ENCODE results near the gene CATSPERD.

CATSPERD gene

DNA sequence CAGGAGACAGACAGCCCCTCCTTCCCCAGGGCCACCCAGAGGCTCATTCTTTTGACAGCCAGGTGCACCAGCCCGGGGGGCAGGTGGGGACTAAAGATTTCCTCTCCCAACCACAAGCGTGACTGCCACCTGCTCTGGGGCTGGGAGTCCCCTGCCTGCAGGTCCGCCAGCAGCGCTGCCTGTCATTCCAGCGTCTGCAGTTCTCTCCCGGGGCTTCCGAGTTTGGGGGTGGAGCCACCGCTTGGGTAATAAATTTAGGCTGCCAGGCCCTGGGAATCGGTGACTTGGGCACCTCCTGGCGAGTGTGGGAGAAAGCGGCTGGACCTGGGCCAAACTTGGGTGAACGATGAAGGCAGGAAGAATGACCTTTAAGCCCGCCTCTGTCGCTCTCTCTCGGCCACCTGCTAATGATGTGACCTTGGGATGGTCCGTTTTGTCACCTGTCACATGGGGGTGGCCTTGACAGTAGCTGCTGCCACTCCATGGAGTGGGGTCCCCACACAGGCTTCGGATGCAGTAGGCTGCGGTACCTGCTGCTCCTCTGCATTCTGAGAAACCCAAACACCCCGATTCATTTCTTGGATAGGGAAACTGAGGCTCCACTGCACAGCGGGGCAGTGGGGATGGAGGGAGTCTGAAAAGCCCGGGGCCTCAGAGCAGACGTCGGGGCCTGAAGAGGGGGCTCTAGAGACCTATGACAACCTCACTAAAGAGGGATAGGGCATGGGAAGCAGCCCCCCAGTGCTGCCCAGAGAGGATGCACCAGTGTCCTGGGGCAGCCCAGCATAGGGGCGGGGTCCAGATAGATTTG lies 106.3 kb downstream of the CATSPERD start:
- DNase-seq (ENCODE audit: low read depth in 1 of 2, low spot score in 1 of 2), result no peak

DNA sequence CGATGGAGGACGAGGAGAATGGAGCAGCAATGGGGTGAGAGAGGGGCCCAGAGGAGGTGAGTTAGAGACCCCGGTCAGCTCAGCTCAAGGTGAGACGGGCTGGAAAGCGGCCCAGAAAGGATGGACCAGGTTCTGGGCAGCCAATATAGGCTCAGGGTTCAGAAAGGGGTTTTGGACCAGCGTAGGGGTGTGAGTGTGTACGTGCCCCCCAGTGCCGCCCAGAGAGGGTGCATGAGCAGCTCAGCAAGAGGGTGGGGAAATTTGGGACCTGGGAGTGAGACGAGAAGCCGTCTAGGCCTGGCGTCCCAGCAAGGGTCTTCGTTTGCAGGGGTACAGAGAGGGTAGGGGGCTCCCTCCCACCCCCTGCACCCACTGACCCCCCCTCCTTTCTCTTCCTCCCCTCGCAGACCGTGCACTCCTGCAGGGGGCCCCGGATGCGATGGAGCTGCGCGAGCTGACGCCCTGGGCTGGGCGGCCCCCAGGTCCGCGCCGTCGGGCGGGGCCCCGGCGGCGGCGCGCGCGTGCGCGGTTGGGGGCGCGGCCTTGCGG lies 107.0 kb downstream of the CATSPERD start:
- DNase-seq (ENCODE audit: low read depth in 1 of 2, low spot score in 1 of 2), result no peak

DNA sequence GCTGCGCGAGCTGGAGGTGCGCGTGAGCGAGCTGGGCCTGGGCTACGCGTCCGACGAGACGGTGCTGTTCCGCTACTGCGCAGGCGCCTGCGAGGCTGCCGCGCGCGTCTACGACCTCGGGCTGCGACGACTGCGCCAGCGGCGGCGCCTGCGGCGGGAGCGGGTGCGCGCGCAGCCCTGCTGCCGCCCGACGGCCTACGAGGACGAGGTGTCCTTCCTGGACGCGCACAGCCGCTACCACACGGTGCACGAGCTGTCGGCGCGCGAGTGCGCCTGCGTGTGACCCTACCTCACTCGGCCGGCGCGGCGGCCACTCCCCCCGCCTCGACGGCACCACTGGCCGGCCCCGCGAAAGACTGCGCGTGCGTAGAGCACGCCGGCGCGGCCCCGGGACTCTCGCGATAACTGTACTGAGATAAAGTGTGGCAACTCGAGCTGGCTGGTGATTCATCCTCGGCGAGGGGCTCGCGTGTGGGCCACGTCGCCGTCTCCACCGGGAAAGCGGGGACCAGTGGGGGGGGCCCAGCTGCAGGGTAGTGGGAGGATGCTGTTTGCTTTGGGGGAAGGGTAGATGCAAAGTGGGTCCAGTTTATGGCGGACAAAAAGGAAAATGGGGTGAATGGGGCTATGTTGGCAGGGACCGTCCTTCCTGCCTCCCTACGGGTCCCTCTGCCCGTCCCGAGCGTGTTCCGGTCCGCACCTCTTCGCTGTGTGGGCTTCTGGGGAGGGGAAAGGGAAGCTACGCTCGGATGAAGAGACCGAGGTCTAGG lies 107.6 kb downstream of the CATSPERD start:
- peak; percentile 71 to 98 for DNase-seq (ENCODE audit: low read depth in 1 of 2, low spot score in 1 of 2)

Measured in activated T-helper 1 cell treated with anti-CD3 and anti-CD28 coated beads, Interleukin-2, amount 50 U/mL, for 16 hours (primary cell).